ENCODE data around the gene SNX9.

The SNX9 gene

DNA sequence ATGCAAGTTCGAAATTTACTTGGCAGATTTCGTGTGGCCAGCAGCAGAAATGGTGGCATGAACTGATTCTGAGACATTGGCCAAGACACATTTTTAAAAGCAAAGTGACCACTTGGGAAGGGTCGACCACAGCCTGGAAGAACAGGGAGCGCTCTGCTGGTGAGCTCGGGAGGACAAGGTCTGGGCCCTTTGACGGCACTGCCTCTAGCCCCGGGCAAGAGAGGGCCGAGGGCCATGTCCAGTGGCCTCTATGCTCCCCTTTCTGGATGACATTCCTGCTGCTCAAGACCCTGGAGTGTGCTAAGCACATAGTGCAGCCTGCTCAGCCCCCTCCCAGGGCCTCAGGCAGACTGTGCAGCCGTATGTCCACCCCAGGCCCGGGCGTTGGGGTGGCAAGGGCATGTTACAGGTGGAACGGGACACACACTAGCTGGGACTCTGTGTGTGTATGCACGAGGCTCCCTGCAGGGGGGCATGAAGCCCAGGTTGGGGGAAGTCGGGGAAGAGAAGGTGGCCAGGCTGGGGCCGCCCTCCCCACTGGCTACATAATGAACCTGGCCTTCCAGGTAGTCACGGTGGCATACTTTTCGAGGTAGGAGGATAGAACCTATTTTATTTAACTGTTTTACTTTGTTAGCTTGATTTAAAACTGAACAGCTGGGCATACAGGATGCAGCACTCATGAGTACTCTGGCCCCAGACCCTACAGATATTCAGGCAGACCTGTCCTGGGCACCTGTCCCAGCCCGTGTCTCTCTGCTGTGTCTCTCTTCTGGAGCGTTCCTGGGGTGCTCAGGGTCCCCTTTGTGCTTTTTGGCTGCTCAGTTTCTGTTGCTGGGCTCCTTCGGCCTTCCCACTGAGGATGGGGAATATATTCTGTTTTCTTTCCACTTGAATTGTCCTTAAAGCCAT lies 165.0 kb downstream of the SNX9 start:
- Histone ChIP-seq H3K9me3 (replicated peaks in 1 of 2; ENCODE audit: control insufficient read depth in 2 of 2, insufficient read depth in 1 of 2, low read depth in 1 of 2, low read length in 2 of 2) (no peaks in the 10 kb centered on the region), H2AFZ (ENCODE audit: low read length) (no peak overlapping the region), H2BK12ac (ENCODE audit: low read length) (no peak overlapping the region), H3K27me3 (ENCODE audit: control insufficient read depth in 3 of 3, insufficient read depth in 3 of 3, low read depth in 1 of 3, low read length in 3 of 3) (no peaks in the 10 kb centered on the region), H4K91ac (ENCODE audit: low read depth, low read length, poor library complexity) (no peak overlapping the region), H3K14ac (ENCODE audit: low read length) (no peak overlapping the region), H2AK5ac (ENCODE audit: low read depth, low read length) (no peak overlapping the region), H3K4me2 (ENCODE audit: insufficient read depth, low read length, poor library complexity, severe bottlenecking) (no peak overlapping the region), H4K8ac (ENCODE audit: low read depth, low read length) (no peak overlapping the region), H3K18ac (ENCODE audit: low read length) (no peak overlapping the region), H3K4ac (ENCODE audit: low read length) (no peak overlapping the region), H2BK15ac (ENCODE audit: low read length) (no peak overlapping the region), H3K27ac (replicated peaks; ENCODE audit: low read length) (no peak overlapping the region), H2BK120ac (ENCODE audit: low read depth, low read length) (no peak overlapping the region), H3K79me1 (ENCODE audit: low read depth, low read length) (no peaks in the 10 kb centered on the region), H3K9ac (ENCODE audit: low read depth, low read length, poor library complexity) (no peak overlapping the region), H2BK5ac (ENCODE audit: low read length) (no peak overlapping the region), H3K36me3 (replicated peaks in 1 of 2; ENCODE audit: control insufficient read depth in 2 of 2, insufficient read depth in 2 of 2, low read length in 2 of 2) (no peaks in the 10 kb centered on the region), H3K23ac (ENCODE audit: low read depth, low read length, poor library complexity) (no peak overlapping the region), H3K4me3 (ENCODE audit: low read length in 2 of 2) (no peak overlapping the region), H3K4me1 (ENCODE audit: control insufficient read depth in 2 of 2, insufficient read depth in 1 of 2, low read depth in 1 of 2, low read length in 2 of 2) (peaks cover 7% of the 10 kb centered on the region in 2 donors)
- no peak for DNase-seq (ENCODE audit: low spot score)
- no CpG with 5 or more reads among the region's 20 CpGs for WGBS, 2 donors (ENCODE audit: extremely low coverage in 2 of 2, insufficient read length in 2 of 2, insufficient replicate concordance in 1 of 2)

DNA sequence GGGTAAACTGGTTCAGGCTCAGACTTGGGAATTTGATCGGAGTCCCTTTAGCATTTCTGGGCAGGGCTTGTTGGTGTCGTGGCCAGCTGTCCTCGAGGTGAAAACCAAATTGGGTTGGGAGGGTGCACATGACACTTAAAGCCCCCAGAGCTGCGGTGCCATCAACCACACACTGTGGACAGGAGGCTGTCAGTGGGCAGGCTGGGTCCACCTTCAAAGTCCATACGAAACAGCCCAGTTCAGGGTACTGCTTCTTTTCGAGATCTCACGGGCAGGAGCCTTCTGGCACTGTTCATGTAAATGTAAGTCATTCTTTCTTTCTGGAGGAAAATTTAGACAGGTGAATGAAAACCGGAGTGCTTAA lies 165.6 kb downstream of the SNX9 start:
- H3K27me3 ChIP-seq (ENCODE audit: control insufficient read depth in 3 of 3, insufficient read depth in 3 of 3, low read depth in 1 of 3, low read length in 3 of 3) = no peaks in the 10 kb centered on the region
- no peak overlapping the region for H2AK5ac ChIP-seq (ENCODE audit: low read depth, low read length)
- no peak overlapping the region for H3K4me3 ChIP-seq (ENCODE audit: low read length in 2 of 2)
- H3K9ac ChIP-seq (ENCODE audit: low read depth, low read length, poor library complexity) = no peak overlapping the region
- no peak for DNase-seq (ENCODE audit: low spot score)
- H3K79me1 ChIP-seq (ENCODE audit: low read depth, low read length) = no peaks in the 10 kb centered on the region
- no CpG with 5 or more reads among the region's 8 CpGs for WGBS, 2 donors (ENCODE audit: extremely low coverage in 2 of 2, insufficient read length in 2 of 2, insufficient replicate concordance in 1 of 2)
- H2BK5ac ChIP-seq (ENCODE audit: low read length) = no peak overlapping the region
- H2BK15ac ChIP-seq (ENCODE audit: low read length) = no peak overlapping the region
- H3K18ac ChIP-seq (ENCODE audit: low read length) = no peak overlapping the region
- H4K8ac ChIP-seq (ENCODE audit: low read depth, low read length) = no peak overlapping the region
- H3K27ac ChIP-seq (replicated peaks; ENCODE audit: low read length) = no peak overlapping the region
- no peaks in the 10 kb centered on the region for H3K36me3 ChIP-seq (replicated peaks in 1 of 2; ENCODE audit: control insufficient read depth in 2 of 2, insufficient read depth in 2 of 2, low read length in 2 of 2)
- no peak overlapping the region for H3K23ac ChIP-seq (ENCODE audit: low read depth, low read length, poor library complexity)
- H3K14ac ChIP-seq (ENCODE audit: low read length) = no peak overlapping the region
- no peak overlapping the region for H2BK12ac ChIP-seq (ENCODE audit: low read length)
- no peak overlapping the region for H2BK120ac ChIP-seq (ENCODE audit: low read depth, low read length)
- no peak overlapping the region for H3K4ac ChIP-seq (ENCODE audit: low read length)
- H3K4me1 ChIP-seq (ENCODE audit: control insufficient read depth in 2 of 2, insufficient read depth in 1 of 2, low read depth in 1 of 2, low read length in 2 of 2) = peaks cover 5 to 7% of the 10 kb centered on the region in 2 donors
- no peak overlapping the region for H2AFZ ChIP-seq (ENCODE audit: low read length)
- no peak overlapping the region for H3K4me2 ChIP-seq (ENCODE audit: insufficient read depth, low read length, poor library complexity, severe bottlenecking)
- no peaks in the 10 kb centered on the region for H3K9me3 ChIP-seq (replicated peaks in 1 of 2; ENCODE audit: control insufficient read depth in 2 of 2, insufficient read depth in 1 of 2, low read depth in 1 of 2, low read length in 2 of 2)
- H4K91ac ChIP-seq (ENCODE audit: low read depth, low read length, poor library complexity) = no peak overlapping the region

DNA sequence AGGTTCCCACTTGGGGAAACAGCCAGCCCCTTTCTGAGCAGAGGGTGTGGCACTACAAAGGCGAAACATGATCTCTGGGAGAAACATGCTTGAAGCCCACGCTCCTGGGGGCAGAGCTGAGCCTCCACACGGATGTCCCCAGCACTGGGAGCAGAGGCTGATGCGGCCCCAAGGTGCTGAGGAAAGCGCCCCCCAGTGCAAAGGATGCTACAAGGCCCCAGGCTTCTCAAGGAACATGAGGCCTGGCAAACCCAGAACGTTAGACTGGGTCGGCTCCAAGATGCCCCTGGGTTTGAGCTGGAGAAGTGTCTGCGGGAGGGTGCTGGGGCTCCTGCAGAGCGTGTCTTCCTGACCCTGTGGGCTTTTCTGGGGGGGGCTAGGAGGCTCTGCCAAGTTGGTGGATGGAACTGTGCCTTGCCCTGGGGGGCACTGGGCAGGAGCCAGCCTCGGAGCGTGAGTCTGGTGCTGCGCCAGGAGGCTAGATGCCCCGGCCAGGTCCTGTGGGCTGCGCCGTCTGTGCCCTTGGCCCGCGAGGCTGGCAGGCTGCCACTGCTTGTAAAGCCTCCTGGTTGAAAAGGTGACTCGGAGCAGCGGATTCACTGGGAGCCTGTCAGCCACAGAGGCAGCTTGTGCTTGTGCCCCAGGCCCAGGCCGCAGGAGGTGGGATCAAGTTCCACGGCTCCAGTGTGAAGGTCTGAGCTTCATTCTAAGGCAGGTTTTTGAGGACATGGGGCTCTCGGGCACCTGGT lies 166.7 kb downstream of the SNX9 start:
- Histone ChIP-seq H4K8ac (ENCODE audit: low read depth, low read length) (no peak overlapping the region), H3K27ac (replicated peaks; ENCODE audit: low read length) (no peak overlapping the region), H4K91ac (ENCODE audit: low read depth, low read length, poor library complexity) (no peak overlapping the region)

More for the DNA sequence above, 166.7 kb downstream of the SNX9 start:
- Histone ChIP-seq H3K27me3 (ENCODE audit: control insufficient read depth in 3 of 3, insufficient read depth in 3 of 3, low read depth in 1 of 3, low read length in 3 of 3) (no peaks in the 10 kb centered on the region), H3K14ac (ENCODE audit: low read length) (no peak overlapping the region), H3K79me1 (ENCODE audit: low read depth, low read length) (no peaks in the 10 kb centered on the region), H3K4ac (ENCODE audit: low read length) (no peak overlapping the region), H2BK12ac (ENCODE audit: low read length) (no peak overlapping the region), H2AK5ac (ENCODE audit: low read depth, low read length) (no peak overlapping the region), H2BK120ac (ENCODE audit: low read depth, low read length) (peak overlapping the region; percentile 25), H3K4me1 (ENCODE audit: control insufficient read depth in 2 of 2, insufficient read depth in 1 of 2, low read depth in 1 of 2, low read length in 2 of 2) (peaks cover 2 to 7% of the 10 kb centered on the region in 2 donors), H2AFZ (ENCODE audit: low read length) (no peak overlapping the region), H3K36me3 (replicated peaks in 1 of 2; ENCODE audit: control insufficient read depth in 2 of 2, insufficient read depth in 2 of 2, low read length in 2 of 2) (no peaks in the 10 kb centered on the region), H3K4me3 (ENCODE audit: low read length in 2 of 2) (no peak overlapping the region), H3K9me3 (replicated peaks in 1 of 2; ENCODE audit: control insufficient read depth in 2 of 2, insufficient read depth in 1 of 2, low read depth in 1 of 2, low read length in 2 of 2) (no peaks in the 10 kb centered on the region), H2BK15ac (ENCODE audit: low read length) (no peak overlapping the region), H3K9ac (ENCODE audit: low read depth, low read length, poor library complexity) (peak overlapping the region; percentile 12), H3K4me2 (ENCODE audit: insufficient read depth, low read length, poor library complexity, severe bottlenecking) (no peak overlapping the region), H3K18ac (ENCODE audit: low read length) (peak overlapping the region; percentile 7), H2BK5ac (ENCODE audit: low read length) (no peak overlapping the region), H3K23ac (ENCODE audit: low read depth, low read length, poor library complexity) (peak overlapping the region; percentile 16)
- no CpG with 5 or more reads among the region's 22 CpGs for WGBS, 2 donors (ENCODE audit: extremely low coverage in 2 of 2, insufficient read length in 2 of 2, insufficient replicate concordance in 1 of 2)
- DNase-seq (ENCODE audit: low spot score) = no peak

All from neuronal stem cell (in vitro differentiated cells).